Vagina (tissue), 2 donors: ENCODE data around the gene RAB7B. TPM values are rescaled to one million over a fixed set of nuclear protein-coding genes. Genes with fewer than 3 reads are reported as not detected.

Source experiments
- DNase-seq, 2 donors: peaks; one replicate each; pipeline ENCODE4 v3.0.0-alpha.2; 2017; ENCODE audit errors: extremely low spot score in 2 of 2
- H3K27ac ChIP-seq: fragments of 200-600 bp; sonication (generic); one replicate; pipeline ENCODE4 v1.5.1; 2019
- H3K27me3 ChIP-seq: fragments of 200-600 bp; sonication (generic); one replicate; pipeline ENCODE4 v1.5.1; 2019
- H3K36me3 ChIP-seq, 2 donors: fragments of 200-600 bp; sonication (generic); one replicate each; pipeline ENCODE4 v1.5.1; 2017 to 2019
- H3K4me1 ChIP-seq: fragments of 200-600 bp; sonication (generic); one replicate; pipeline ENCODE4 v1.5.1; 2019
- H3K4me3 ChIP-seq, 2 donors: fragments of 200-600 bp; sonication (generic); 1 replicate in 1 of 2; 2 replicates in 1 of 2; pipeline ENCODE4 v1.5.1; 2016 to 2019
- H3K9me3 ChIP-seq: fragments of 200-600 bp; sonication (generic); one replicate; pipeline ENCODE4 v1.5.1; 2019
- CTCF ChIP-seq, 3 experiments: fragments of 450-650 bp in 2 of 3; fragments of 200-600 bp in 1 of 3; sonication (generic) in 1 of 3; IDR thresholded peaks; one replicate each; pipeline ENCODE4 v1.5.1; 2017 to 2019; ENCODE audit warnings: antibody characterized with exemption in 3 of 3, mild to moderate bottlenecking in 2 of 3, moderate library complexity in 2 of 3
- POLR2A ChIP-seq, 2 donors: fragments of 450-650 bp; IDR thresholded peaks; one replicate each; pipeline ENCODE4 v1.6.1; 2017; ENCODE audit warnings: antibody characterized with exemption in 2 of 2, mild to moderate bottlenecking in 2 of 2, moderate library complexity in 2 of 2
- POLR2AphosphoS5 ChIP-seq, 2 donors: sonication (generic); formaldehyde crosslinking; IDR thresholded peaks; one replicate each; pipeline ENCODE4 v1.9.0; 2017; ENCODE audit warnings: antibody characterized with exemption in 2 of 2, mild to moderate bottlenecking in 2 of 2, low read depth in 1 of 2; ENCODE audit not compliant: insufficient read depth in 1 of 2
- intact Hi-C: fragments of 100-400 bp; cut with DNase I; formaldehyde crosslinking; loops from one replicate; pipeline ENCODE4 v1.15.1; 2023
- total RNA-seq: library from RNA; depleted of rRNA; stranded (reverse); fragments of >200 nt; gene quantifications from one replicate; pipeline ENCODE4 v1.2.3, GENCODE V29; 2016

RAB7B gene
- total RNA-seq, 1 donor from 2014 or later, result 6.1 TPM

- H3K27me3 ChIP-seq, result no peaks in the 10 kb centered on the region
- intact Hi-C loops, result no loop called here
- no peaks in the 10 kb centered on the region for H3K36me3 ChIP-seq
- no peak overlapping the region for H3K4me3 ChIP-seq
- no peak for DNase-seq
- TF ChIP-seq POLR2AphosphoS5 (IDR thresholded peaks at IDR 0.05; ENCODE audit: insufficient read depth in 1 of 2, low read depth in 1 of 2) (no peak), POLR2A (IDR thresholded peaks at IDR 0.05) (no peak), CTCF (IDR thresholded peaks at IDR 0.05) (no peak)
- H3K27ac ChIP-seq, result no peak overlapping the region
- H3K4me1 ChIP-seq, result peaks cover 6% of the 10 kb centered on the region
- no peaks in the 10 kb centered on the region for H3K9me3 ChIP-seq
These were observed 37.9 kb downstream of the RAB7B start for GRCh38 chr1:205965036-205965884.

- intact Hi-C loops, result no loop called here
- Histone ChIP-seq H3K4me3 (no peak overlapping the region), H3K4me1 (peaks cover 6% of the 10 kb centered on the region), H3K27ac (no peak overlapping the region), H3K36me3 (no peaks in the 10 kb centered on the region), H3K27me3 (no peaks in the 10 kb centered on the region), H3K9me3 (no peaks in the 10 kb centered on the region)
- DNase-seq, result no peak
- no peak for TF ChIP-seq POLR2AphosphoS5 (IDR thresholded peaks at IDR 0.05; ENCODE audit: insufficient read depth in 1 of 2, low read depth in 1 of 2)
- no peak for TF ChIP-seq CTCF (IDR thresholded peaks at IDR 0.05)
- no peak for TF ChIP-seq POLR2A (IDR thresholded peaks at IDR 0.05)
These were observed 39.6 kb downstream of the RAB7B start for GRCh38 chr1:205963352-205964155.

GRCh38 chr1:205962821-205963221 is 40.4 kb downstream of the RAB7B start:
- intact Hi-C loops, result no loop called here

GRCh38 chr1:205961991-205962820 is 41.0 kb downstream of the RAB7B start:
- H3K4me1 ChIP-seq, result peaks cover 6% of the 10 kb centered on the region
- no peaks in the 10 kb centered on the region for H3K36me3 ChIP-seq
- H3K9me3 ChIP-seq, result no peaks in the 10 kb centered on the region
- DNase-seq, result no peak
- no peaks in the 10 kb centered on the region for H3K27me3 ChIP-seq
- TF ChIP-seq POLR2A (IDR thresholded peaks at IDR 0.05) (no peak), POLR2AphosphoS5 (IDR thresholded peaks at IDR 0.05; ENCODE audit: insufficient read depth in 1 of 2, low read depth in 1 of 2) (no peak), CTCF (IDR thresholded peaks at IDR 0.05) (no peak)
- H3K4me3 ChIP-seq, result no peak overlapping the region
- H3K27ac ChIP-seq, result no peak overlapping the region
- intact Hi-C loops, result no loop called here

More at GRCh38 chr1:205962821-205963221, 40.4 kb downstream of the RAB7B start:
- Histone ChIP-seq H3K27ac (no peak overlapping the region), H3K4me3 (no peak overlapping the region), H3K36me3 (no peaks in the 10 kb centered on the region), H3K9me3 (no peaks in the 10 kb centered on the region), H3K4me1 (peaks cover 6% of the 10 kb centered on the region), H3K27me3 (no peaks in the 10 kb centered on the region)
- TF ChIP-seq POLR2A (IDR thresholded peaks at IDR 0.05) (no peak), CTCF (IDR thresholded peaks at IDR 0.05) (no peak)
- no peak for DNase-seq
